Kidney (tissue), 14 donors: Measurements from ENCODE around the gene GNRH2. TPM values are rescaled to one million over a fixed set of nuclear protein-coding genes. Genes with fewer than 3 reads are reported as not detected.
"Not testable (repeated sequence)": the region's sequence is repeated elsewhere in the genome, so short reads cannot be mapped to it uniquely, and the experiment has no call there.

Experiments
- DNase-seq, 5 donors: peaks; one replicate each; pipeline ENCODE4 v3.0.0-alpha.2; 2013 to 2020
- FAIRE-seq: peaks from 2 replicates; lab custom pipeline; 2012; peaks lifted over from hg19 to GRCh38; lab: Jason Lieb, UNC
- H3K27ac ChIP-seq, 2 donors: one replicate each; pipeline ENCODE4 v1.7.0; 2013; ENCODE audit warnings: low read depth in 2 of 2, low read length in 2 of 2, inconsistent platforms in 1 of 2
- H3K27me3 ChIP-seq: one replicate; pipeline ENCODE4 v1.7.1; 2013; ENCODE audit warnings: low read length, inconsistent platforms; ENCODE audit not compliant: control insufficient read depth, insufficient read depth
- H3K36me3 ChIP-seq, 3 donors: one replicate each; pipeline versions ENCODE4 v1.7.0 to v1.7.1; 2013; ENCODE audit warnings: low read length in 3 of 3, control low read depth in 1 of 3, inconsistent platforms in 1 of 3; ENCODE audit not compliant: insufficient read depth in 3 of 3, control insufficient read depth in 2 of 3
- H3K4me1 ChIP-seq, 3 donors: one replicate each; pipeline versions ENCODE4 v1.7.0 to v1.7.1; 2013; ENCODE audit warnings: low read length in 3 of 3, inconsistent platforms in 1 of 3, low read depth in 1 of 3; ENCODE audit not compliant: control insufficient read depth in 2 of 3, insufficient read depth in 2 of 3
- H3K4me3 ChIP-seq, 3 donors: one replicate each; pipeline versions ENCODE4 v1.7.0 to v1.8.1; 2013; ENCODE audit warnings: low read length in 3 of 3, control low read depth in 1 of 3, inconsistent platforms in 1 of 3
- H3K9ac ChIP-seq, 3 donors: one replicate each; pipeline versions ENCODE4 v1.7.0 to v1.7.1; 2013; ENCODE audit warnings: low read length in 3 of 3, control low read depth in 1 of 3, inconsistent platforms in 1 of 3
- H3K9me3 ChIP-seq, 3 donors: one replicate each; pipeline versions ENCODE4 v1.7.0 to v1.7.1; 2013; ENCODE audit warnings: low read length in 3 of 3, control low read depth in 1 of 3, inconsistent platforms in 1 of 3; ENCODE audit not compliant: control insufficient read depth in 2 of 3, insufficient read depth in 1 of 3
- CTCF ChIP-seq: IDR thresholded peaks from 3 replicates; pipeline ENCODE4 v1.5.1; 2012; ENCODE audit warnings: mild to moderate bottlenecking, moderate library complexity, borderline replicate concordance; ENCODE audit not compliant: insufficient read depth; ENCODE audit errors: extremely low read depth
- intact Hi-C: fragments of 100-400 bp; cut with DNase I; formaldehyde crosslinking; loops from one replicate; pipeline ENCODE4 v1.11.1; 2022
- polyA plus RNA-seq: library from polyadenylated mRNA; stranded (reverse); fragments of 350-450 nt; fragmentation: Illumina TruSeq; extraction: RNeasy Lipid Tissue Mini Kit (QIAGEN cat#74804); gene quantifications from one replicate; pipeline ENCODE4 v1.2.3, GENCODE V29; 2014; ENCODE audit warnings: low read depth, low replicate concordance; ENCODE audit not compliant: insufficient read depth
- total RNA-seq: library from RNA; stranded (reverse); fragmentation: NEBNext Ultra II Directional; extraction: Animal tissue kit (Norgen Biotek cat#: 25700); gene quantifications from one replicate; pipeline ENCODE4 v1.2.1, GENCODE V29; 2021
- donor health status: control.
- donor health status: control.
- donor health status: control.
- donor health status: control.
- donor health status: control.
- donor health status: DM: yes; HTN: yes; CAD: no.
- donor health status: Normal renal cell carcinoma (clear cell type).

The GNRH2 gene
- total and polyA plus RNA-seq, 2 donors from 2014 or later: not detected

GRCh38 chr20:3051385-3052019 is 8.1 kb downstream of the GNRH2 start:
- Histone ChIP-seq H3K27ac (no peak overlapping the region), H3K4me1 (peaks cover 0 to 9% (median 0%) of the 10 kb centered on the region in 3 donors), H3K27me3 (no peaks in the 10 kb centered on the region), H3K9me3 (no peaks in the 10 kb centered on the region), H3K36me3 (peaks cover 7 to 25% (median 9%) of the 10 kb centered on the region in 3 donors), H3K9ac (no peak overlapping the region), H3K4me3 (no peak overlapping the region)
- FAIRE-seq (no peak), DNase-seq (no peak)
- TF ChIP-seq CTCF: no peak
- intact Hi-C loops: loop anchor here (10.0 kb wide), 1 partner anchor 63 kb away; no protein-coding TSS in a partner anchor

GRCh38 chr20:3059489-3059888 is 16.1 kb downstream of the GNRH2 start:
- no peak for TF ChIP-seq CTCF
- Histone ChIP-seq H3K36me3 (no peaks in the 10 kb centered on the region), H3K27ac (no peak overlapping the region), H3K9ac (no peak overlapping the region), H3K4me1 (no peaks in the 10 kb centered on the region), H3K9me3 (no peaks in the 10 kb centered on the region), H3K4me3 (no peak overlapping the region), H3K27me3 (no peaks in the 10 kb centered on the region)
- DNase-seq (no peak), FAIRE-seq (no peak)
- intact Hi-C loops: loop anchor here (10.0 kb wide), 1 partner anchor 55 kb away; no protein-coding TSS in a partner anchor

- H3K9ac ChIP-seq, H3K27me3 ChIP-seq, intact Hi-C loops, H3K27ac ChIP-seq, H3K4me1 ChIP-seq, H3K4me3 ChIP-seq, H3K9me3 ChIP-seq, DNase-seq, H3K36me3 ChIP-seq, FAIRE-seq: not testable (repeated sequence)
Observed at GRCh38 chr20:3064119-3064518, 20.7 kb downstream of the GNRH2 start.

- Histone ChIP-seq H3K36me3 (no peaks in the 10 kb centered on the region), H3K27me3 (peaks cover 1% of the 10 kb centered on the region), H3K9me3 (no peaks in the 10 kb centered on the region), H3K4me1 (no peaks in the 10 kb centered on the region), H3K9ac (no peak overlapping the region), H3K27ac (no peak overlapping the region), H3K4me3 (no peak overlapping the region)
- no peak for TF ChIP-seq CTCF
- intact Hi-C loops: no loop called here
- DNase-seq (peak in 2 of 5 donors; percentile 34 to 39), FAIRE-seq (no peak)
Observed at GRCh38 chr20:3067139-3068014, 24.0 kb downstream of the GNRH2 start.
